ENCODE results near the gene TSPOAP1. TPM values are rescaled to one million over a fixed set of nuclear protein-coding genes. Genes with fewer than 3 reads are reported as not detected.

Gene TSPOAP1
- total RNA-seq, 2 experiments from 2014 or later: 17.8 to 19.5 TPM

GRCh38 chr17:58320570-58321323 is 7.8 kb downstream of the TSPOAP1 start:
- peaks cover 4% of the 10 kb centered on the region for H3K36me3 Mint-ChIP-seq (ENCODE audit: low read depth)
- H3K27me3 Mint-ChIP-seq: no peaks in the 10 kb centered on the region
- H3K4me3 Mint-ChIP-seq: no peak overlapping the region
- TF ChIP-seq, protein P1, sequence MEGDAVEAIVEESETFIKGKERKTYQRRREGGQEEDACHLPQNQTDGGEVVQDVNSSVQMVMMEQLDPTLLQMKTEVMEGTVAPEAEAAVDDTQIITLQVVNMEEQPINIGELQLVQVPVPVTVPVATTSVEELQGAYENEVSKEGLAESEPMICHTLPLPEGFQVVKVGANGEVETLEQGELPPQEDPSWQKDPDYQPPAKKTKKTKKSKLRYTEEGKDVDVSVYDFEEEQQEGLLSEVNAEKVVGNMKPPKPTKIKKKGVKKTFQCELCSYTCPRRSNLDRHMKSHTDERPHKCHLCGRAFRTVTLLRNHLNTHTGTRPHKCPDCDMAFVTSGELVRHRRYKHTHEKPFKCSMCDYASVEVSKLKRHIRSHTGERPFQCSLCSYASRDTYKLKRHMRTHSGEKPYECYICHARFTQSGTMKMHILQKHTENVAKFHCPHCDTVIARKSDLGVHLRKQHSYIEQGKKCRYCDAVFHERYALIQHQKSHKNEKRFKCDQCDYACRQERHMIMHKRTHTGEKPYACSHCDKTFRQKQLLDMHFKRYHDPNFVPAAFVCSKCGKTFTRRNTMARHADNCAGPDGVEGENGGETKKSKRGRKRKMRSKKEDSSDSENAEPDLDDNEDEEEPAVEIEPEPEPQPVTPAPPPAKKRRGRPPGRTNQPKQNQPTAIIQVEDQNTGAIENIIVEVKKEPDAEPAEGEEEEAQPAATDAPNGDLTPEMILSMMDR (IDR thresholded peaks at IDR 0.05): no peak
- CTCF ChIA-PET: interaction anchor here (0.6 to 6.3 kb wide), 2 partner anchors 22 to 218 kb away, joined by 3 to 211 read pairs; no protein-coding TSS in a partner anchor
- no peak for DNase-seq
- Histone ChIP-seq H3K27me3 (ENCODE audit: control insufficient read depth in 1 of 2, insufficient read depth in 2 of 2, low read length in 2 of 2) (no peaks in the 10 kb centered on the region), H3K4me1 (ENCODE audit: insufficient read depth, low read length) (peaks cover 31% of the 10 kb centered on the region), H3K36me3 (ENCODE audit: insufficient read depth, low read length) (peaks cover 9% of the 10 kb centered on the region), H3K9me3 (ENCODE audit: control insufficient read depth in 1 of 2, insufficient read depth in 1 of 2, low read length in 2 of 2) (no peaks in the 10 kb centered on the region), H3K4me3 (ENCODE audit: low read length) (no peak overlapping the region), H3K27ac (ENCODE audit: low read depth in 1 of 2, low read length in 2 of 2) (no peak overlapping the region)
- ATAC-seq (ENCODE audit: poor library complexity): no peak
- peaks cover 15% of the 10 kb centered on the region for H3K4me1 Mint-ChIP-seq (ENCODE audit: low read depth)
- POLR2A ChIA-PET: interaction anchor here (8.7 to 22.3 kb wide), 2 partner anchors 18 to 32 kb away, joined by 157 to 1359 read pairs; partner anchors contain the start of gene SUPT4H1
- intact Hi-C loops (cut with DNase I, micrococcal nuclease): no loop called here
- H3K27ac Mint-ChIP-seq: peak overlapping the region; percentile 71
- no peaks in the 10 kb centered on the region for H3K9me3 Mint-ChIP-seq

GRCh38 chr17:58320163-58320558 is 8.4 kb downstream of the TSPOAP1 start:
- Mint-ChIP-seq H3K4me3 (no peak overlapping the region), H3K27ac (no peak overlapping the region), H3K4me1 (ENCODE audit: low read depth) (peaks cover 11% of the 10 kb centered on the region), H3K27me3 (no peaks in the 10 kb centered on the region), H3K9me3 (no peaks in the 10 kb centered on the region), H3K36me3 (ENCODE audit: low read depth) (peaks cover 4% of the 10 kb centered on the region)
- TF ChIP-seq, protein P1 (IDR thresholded peaks at IDR 0.05): no peak
- H3K27ac ChIP-seq (ENCODE audit: low read depth in 1 of 2, low read length in 2 of 2): no peak overlapping the region
- POLR2A ChIA-PET: interaction anchor here (22.3 kb wide), 1 partner anchor 19 kb away, joined by 1359 read pairs; no protein-coding TSS in a partner anchor
- H3K9me3 ChIP-seq (ENCODE audit: control insufficient read depth in 1 of 2, insufficient read depth in 1 of 2, low read length in 2 of 2): no peaks in the 10 kb centered on the region
- H3K4me3 ChIP-seq (ENCODE audit: low read length): no peak overlapping the region
- ATAC-seq (ENCODE audit: poor library complexity) (no peak), DNase-seq (peak in 1 of 14 experiments; percentile 14)
- H3K27me3 ChIP-seq (ENCODE audit: control insufficient read depth in 1 of 2, insufficient read depth in 2 of 2, low read length in 2 of 2): no peaks in the 10 kb centered on the region
- intact Hi-C loops (cut with DNase I, micrococcal nuclease): no loop called here
- CTCF ChIA-PET: interaction anchor here (6.3 kb wide), 1 partner anchor 23 kb away, joined by 211 read pairs; no protein-coding TSS in a partner anchor
- H3K4me1 ChIP-seq (ENCODE audit: insufficient read depth, low read length): peaks cover 25% of the 10 kb centered on the region
- H3K36me3 ChIP-seq (ENCODE audit: insufficient read depth, low read length): peaks cover 9% of the 10 kb centered on the region

GRCh38 chr17:58319173-58320162 is 9.1 kb downstream of the TSPOAP1 start:
- H3K27ac ChIP-seq (ENCODE audit: low read depth in 1 of 2, low read length in 2 of 2): no peak overlapping the region
- no peak overlapping the region for H3K27ac Mint-ChIP-seq
- H3K36me3 Mint-ChIP-seq (ENCODE audit: low read depth): peaks cover 4% of the 10 kb centered on the region

More at GRCh38 chr17:58319173-58320162, 9.1 kb downstream of the TSPOAP1 start:
- peaks cover 7% of the 10 kb centered on the region for H3K4me1 Mint-ChIP-seq (ENCODE audit: low read depth)
- no peaks in the 10 kb centered on the region for H3K9me3 ChIP-seq (ENCODE audit: control insufficient read depth in 1 of 2, insufficient read depth in 1 of 2, low read length in 2 of 2)
- TF ChIP-seq, protein P1 (IDR thresholded peaks at IDR 0.05): no peak
- no peaks in the 10 kb centered on the region for H3K27me3 ChIP-seq (ENCODE audit: control insufficient read depth in 1 of 2, insufficient read depth in 2 of 2, low read length in 2 of 2)
- H3K36me3 ChIP-seq (ENCODE audit: insufficient read depth, low read length): peaks cover 9% of the 10 kb centered on the region
- no peak overlapping the region for H3K4me3 Mint-ChIP-seq
- no peaks in the 10 kb centered on the region for H3K27me3 Mint-ChIP-seq
- ATAC-seq (ENCODE audit: poor library complexity) (no peak), DNase-seq (peak in 1 of 14 experiments; percentile 12)
- H3K9me3 Mint-ChIP-seq: no peaks in the 10 kb centered on the region
- intact Hi-C loops (cut with DNase I, micrococcal nuclease): loop anchor here (5.0 to 10.0 kb wide), 4 partner anchors 168 to 688 kb away; partner anchors contain the start of gene HSF5 (in 1 of the 2)
- H3K4me1 ChIP-seq (ENCODE audit: insufficient read depth, low read length): peaks cover 18% of the 10 kb centered on the region
- ChIA-PET CTCF (interaction anchor here (2.5 to 6.3 kb wide), 2 partner anchors 24 to 98 kb away, joined by 39 to 211 read pairs; partner anchors contain the start of gene RNF43), POLR2A (interaction anchor here (0.9 to 22.3 kb wide), 4 partner anchors 7 to 168 kb away, joined by 3 to 1359 read pairs (median 62); partner anchors contain the start of genes HSF5 and TSPOAP1)
- no peak overlapping the region for H3K4me3 ChIP-seq (ENCODE audit: low read length)
